Muscle layer of colon (tissue), 2 donors: ENCODE measurements around the gene ADAM15.

Source experiments
- H3K27ac ChIP-seq: one replicate; pipeline ENCODE4 v1.7.0; 2013; ENCODE audit warnings: low read depth, mild to moderate bottlenecking, low read length, moderate library complexity
- H3K27me3 ChIP-seq, 2 donors: one replicate each; pipeline ENCODE4 v1.7.0; 2013; ENCODE audit warnings: low read length in 2 of 2, mild to moderate bottlenecking in 2 of 2; ENCODE audit not compliant: insufficient read depth in 2 of 2, control insufficient read depth in 1 of 2
- H3K36me3 ChIP-seq: one replicate; pipeline ENCODE4 v1.7.0; 2013; ENCODE audit warnings: mild to moderate bottlenecking, low read length; ENCODE audit not compliant: insufficient read depth
- H3K4me1 ChIP-seq: one replicate; pipeline ENCODE4 v1.7.0; 2013; ENCODE audit warnings: mild to moderate bottlenecking, low read length; ENCODE audit not compliant: insufficient read depth
- H3K4me3 ChIP-seq, 2 donors: one replicate each; pipeline ENCODE4 v1.7.0; 2013; ENCODE audit warnings: low read length in 2 of 2, low read depth in 1 of 2, mild to moderate bottlenecking in 1 of 2, moderate library complexity in 1 of 2
- H3K9ac ChIP-seq: one replicate; pipeline ENCODE4 v1.7.0; 2013; ENCODE audit warnings: low read length
- H3K9me3 ChIP-seq: one replicate; pipeline ENCODE4 v1.7.0; 2013; ENCODE audit warnings: mild to moderate bottlenecking, low read length
- donor health status: abdominal sarcoma.
- donor health status: Adenocarcinoma of cecum.

ADAM15 gene

DNA sequence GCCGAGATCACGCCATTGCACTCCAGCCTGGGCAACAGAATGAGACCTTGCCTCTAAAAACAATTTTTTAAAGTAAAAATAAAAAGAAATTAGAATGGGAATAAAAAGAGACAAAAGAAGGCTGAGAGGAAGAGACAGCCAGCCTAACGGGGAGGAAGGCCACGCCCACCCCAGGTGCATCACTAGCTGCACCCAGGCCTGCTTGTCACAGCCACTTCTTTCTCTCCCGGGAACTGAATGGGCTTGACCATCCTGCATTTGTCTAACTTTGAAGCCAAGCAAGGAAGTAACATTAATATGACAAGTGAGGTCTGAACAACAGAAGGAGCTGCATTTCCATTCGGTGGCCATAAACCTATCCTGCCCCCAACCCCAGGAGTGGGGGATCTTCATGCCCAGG is 55.7 kb downstream of the ADAM15 start:
- Histone ChIP-seq H3K4me1 (no peaks in the 10 kb centered on the region), H3K27me3 (no peaks in the 10 kb centered on the region), H3K9ac (no peak overlapping the region), H3K27ac (no peak overlapping the region), H3K4me3 (no peak overlapping the region), H3K9me3 (no peaks in the 10 kb centered on the region), H3K36me3 (no peaks in the 10 kb centered on the region)

DNA sequence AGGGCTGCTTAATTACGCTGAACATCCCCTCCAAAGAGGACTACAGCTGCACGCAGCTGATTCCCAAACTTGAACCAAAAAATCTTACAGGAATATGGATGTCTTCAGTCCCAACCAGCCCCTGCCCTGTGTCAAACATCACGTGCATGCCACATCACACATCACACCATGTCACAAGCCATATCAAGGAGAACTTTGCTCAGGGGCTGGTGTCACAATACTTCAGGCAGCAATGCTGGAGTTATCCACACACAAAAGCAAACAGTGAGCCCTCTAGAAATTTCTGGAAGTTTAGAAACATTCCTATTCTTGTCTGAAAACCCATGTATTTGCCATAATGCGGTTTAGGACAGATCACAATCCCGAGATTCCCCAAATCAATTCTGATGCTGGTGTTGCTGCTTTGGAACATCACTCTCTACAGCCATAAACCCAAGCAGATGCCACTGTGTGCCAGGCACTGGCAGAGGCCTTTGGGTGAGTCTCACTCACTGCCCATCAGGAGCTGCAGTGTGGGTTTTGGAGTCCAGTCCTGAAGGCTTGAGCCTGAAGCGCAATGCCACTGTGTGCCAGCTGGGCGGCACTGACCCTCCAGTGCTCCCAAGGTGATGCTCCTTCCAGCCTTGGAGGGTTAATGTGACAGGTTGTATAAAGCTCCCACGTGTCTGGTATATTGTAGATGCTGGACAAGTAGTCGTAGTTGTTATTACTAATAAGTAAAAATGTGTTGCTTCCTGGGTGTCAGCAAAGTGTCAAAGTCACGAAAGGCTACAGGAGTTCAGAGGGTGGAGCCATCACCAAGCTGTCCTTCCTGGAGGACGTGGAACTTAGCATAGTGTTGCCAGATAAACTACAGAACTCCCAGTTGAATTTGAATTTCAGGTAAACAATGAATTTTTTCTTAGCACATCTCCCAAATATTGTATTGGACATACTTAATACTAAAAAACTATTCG is 56.5 kb downstream of the ADAM15 start:
- no peaks in the 10 kb centered on the region for H3K4me1 ChIP-seq
- H3K9me3 ChIP-seq = no peaks in the 10 kb centered on the region
- no peaks in the 10 kb centered on the region for H3K36me3 ChIP-seq
- no peak overlapping the region for H3K4me3 ChIP-seq
- no peak overlapping the region for H3K9ac ChIP-seq
- no peaks in the 10 kb centered on the region for H3K27me3 ChIP-seq
- no peak overlapping the region for H3K27ac ChIP-seq

DNA sequence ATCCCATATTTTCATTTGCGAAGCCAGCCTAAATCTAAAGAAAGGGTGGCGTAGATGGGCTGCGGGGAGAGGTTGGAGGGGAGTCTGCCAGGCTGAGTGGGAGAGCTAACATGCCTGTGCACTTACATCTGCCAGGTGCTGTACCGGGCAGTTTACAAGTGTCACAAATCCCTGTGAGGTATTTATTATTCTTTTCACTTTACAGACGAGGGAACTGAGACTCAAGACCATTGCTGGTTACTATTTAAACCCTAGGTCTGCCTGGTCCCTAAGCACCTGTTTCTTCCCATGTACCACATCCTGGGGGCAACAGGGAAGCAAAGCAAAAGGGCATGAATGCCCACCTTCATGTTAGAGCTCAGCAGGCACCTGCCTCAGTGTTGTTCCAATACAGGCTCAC is 57.2 kb downstream of the ADAM15 start:
- H3K4me3 ChIP-seq = no peak overlapping the region
- no peaks in the 10 kb centered on the region for H3K4me1 ChIP-seq
- H3K9me3 ChIP-seq = no peaks in the 10 kb centered on the region
- H3K36me3 ChIP-seq = no peaks in the 10 kb centered on the region
- H3K9ac ChIP-seq = no peak overlapping the region
- H3K27ac ChIP-seq = no peak overlapping the region
- no peaks in the 10 kb centered on the region for H3K27me3 ChIP-seq

DNA sequence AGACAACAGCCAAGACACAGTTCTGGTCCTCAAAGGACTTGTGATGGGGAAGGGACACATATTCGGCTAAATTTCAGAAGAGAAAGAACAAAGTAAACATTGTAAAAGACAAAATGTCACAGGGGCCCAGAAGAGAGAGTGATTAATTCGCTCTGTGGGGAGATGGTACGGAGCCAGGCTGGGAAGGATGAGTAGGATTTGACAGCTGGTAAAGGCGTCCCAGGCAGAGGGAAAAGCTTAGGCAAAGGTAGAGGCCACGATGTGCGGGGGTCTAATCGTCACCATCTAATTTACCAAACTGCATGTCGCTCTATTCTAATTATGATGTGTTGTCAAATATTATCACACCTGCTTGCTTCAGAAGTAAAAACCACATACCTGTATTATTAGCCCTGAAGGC is 59.3 kb downstream of the ADAM15 start:
- no peak overlapping the region for H3K27ac ChIP-seq

DNA sequence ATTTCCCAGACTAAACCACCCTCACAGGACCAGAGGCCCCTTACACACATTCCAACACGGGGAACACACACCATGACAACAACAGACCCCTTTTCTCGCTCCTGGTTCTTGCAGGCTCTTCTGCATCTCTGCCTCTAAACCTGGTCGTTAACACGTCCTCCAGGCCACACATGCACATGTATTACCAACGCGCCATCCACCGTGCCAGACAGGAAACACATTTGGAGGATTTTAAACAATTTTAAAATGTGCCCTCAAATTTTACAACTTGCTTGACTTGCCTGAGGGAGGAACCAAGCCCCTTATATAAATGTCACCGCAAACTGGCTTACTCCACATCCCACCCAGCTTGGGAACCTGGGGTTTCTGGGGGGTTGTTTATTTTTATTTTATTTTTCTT is 59.7 kb downstream of the ADAM15 start:
- Histone ChIP-seq H3K9ac (no peak overlapping the region), H3K27ac (no peak overlapping the region), H3K36me3 (no peaks in the 10 kb centered on the region), H3K4me3 (no peak overlapping the region), H3K4me1 (no peaks in the 10 kb centered on the region), H3K9me3 (no peaks in the 10 kb centered on the region), H3K27me3 (no peaks in the 10 kb centered on the region)

More for the DNA sequence above, 59.3 kb downstream of the ADAM15 start:
- Histone ChIP-seq H3K9me3 (no peaks in the 10 kb centered on the region), H3K4me3 (no peak overlapping the region), H3K4me1 (no peaks in the 10 kb centered on the region), H3K36me3 (no peaks in the 10 kb centered on the region), H3K27me3 (no peaks in the 10 kb centered on the region), H3K9ac (no peak overlapping the region)
